ENCODE measurements around the gene PCDHGC4.

GRCh38 chr5:141510850-141511601 is 26.2 kb downstream of the PCDHGC4 start:
- no peak for TF ChIP-seq CTCF (IDR thresholded peaks at IDR 0.05)
- TF ChIP-seq EZH2 (IDR thresholded peaks at IDR 0.05), result no peak
